Epidermal melanocyte (primary cell): ENCODE results near the gene SPARCL1.
A peak's percentile ranks its signal among the peaks of the same experiment; 100 is the strongest.

Source experiments
- DNase-seq: peaks from one replicate; pipeline ENCODE4 v3.0.0; 2011; ENCODE audit warnings: low spot score; ENCODE audit not compliant: insufficient read length

The SPARCL1 gene

GRCh38 chr4:87541521-87541920 lies 12.3 kb upstream of the SPARCL1 start:
- DNase-seq, result no peak

DNA sequence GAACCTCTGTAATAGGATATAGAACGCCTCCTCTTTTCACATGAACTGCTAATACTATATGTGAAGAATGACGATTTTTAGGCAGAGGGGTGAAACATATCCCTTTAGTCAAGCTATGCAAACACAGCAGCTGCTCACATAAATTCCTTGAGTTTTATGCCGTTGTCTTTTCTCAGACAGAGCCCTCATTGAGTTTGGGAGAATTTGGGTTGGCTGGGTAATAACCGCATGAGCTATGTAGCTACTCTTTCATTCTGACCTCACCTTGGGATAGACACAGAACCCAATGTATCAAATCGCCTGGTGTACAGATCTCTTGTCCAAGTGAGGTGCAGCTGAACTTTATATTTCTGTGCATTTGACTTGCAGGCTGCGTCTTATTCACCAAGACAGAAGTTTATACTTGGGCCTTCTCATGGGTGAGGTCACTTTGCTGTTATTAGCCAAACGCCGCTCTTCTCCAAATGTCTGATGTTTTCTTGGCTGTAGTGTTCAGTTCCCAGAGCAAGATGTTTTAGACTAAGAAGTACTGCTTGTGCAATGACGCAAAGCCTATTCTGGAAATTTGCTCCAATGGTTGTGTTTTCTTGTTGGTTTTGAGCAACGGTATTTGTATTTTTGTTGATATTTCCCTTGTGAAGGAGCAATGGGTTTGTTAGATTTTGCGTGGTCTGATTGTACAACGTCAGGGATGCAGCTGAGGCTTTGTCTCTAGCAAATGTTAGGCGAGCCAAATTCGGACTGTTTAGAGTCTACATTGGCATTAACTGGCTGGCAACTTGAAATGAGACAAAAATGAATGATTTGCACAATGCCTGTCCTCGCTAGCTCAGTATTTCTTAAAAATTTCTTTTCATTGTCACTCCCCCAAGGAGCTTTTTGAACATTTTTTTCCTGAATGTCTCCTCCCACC lies 11.2 kb upstream of the SPARCL1 start:
- no peak for DNase-seq

DNA sequence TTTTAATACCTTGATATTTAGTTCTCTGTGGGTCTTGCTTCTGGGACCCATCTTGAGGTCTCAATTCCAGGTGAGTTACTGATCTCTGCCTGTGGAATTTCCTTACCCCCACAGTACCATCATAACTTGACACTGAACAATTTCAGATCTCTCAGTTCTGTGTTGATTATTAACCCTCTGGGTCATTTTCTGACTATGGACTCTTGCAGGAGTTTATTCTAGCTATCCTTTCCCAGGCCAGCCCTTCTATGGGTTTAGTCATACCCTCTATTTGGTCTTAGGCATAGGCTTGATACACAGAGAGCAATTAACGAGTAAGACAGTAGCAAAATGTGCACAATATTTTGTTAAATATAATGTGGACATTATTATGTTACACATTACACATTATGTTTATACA lies 3.7 kb upstream of the SPARCL1 start:
- DNase-seq, result no peak

DNA sequence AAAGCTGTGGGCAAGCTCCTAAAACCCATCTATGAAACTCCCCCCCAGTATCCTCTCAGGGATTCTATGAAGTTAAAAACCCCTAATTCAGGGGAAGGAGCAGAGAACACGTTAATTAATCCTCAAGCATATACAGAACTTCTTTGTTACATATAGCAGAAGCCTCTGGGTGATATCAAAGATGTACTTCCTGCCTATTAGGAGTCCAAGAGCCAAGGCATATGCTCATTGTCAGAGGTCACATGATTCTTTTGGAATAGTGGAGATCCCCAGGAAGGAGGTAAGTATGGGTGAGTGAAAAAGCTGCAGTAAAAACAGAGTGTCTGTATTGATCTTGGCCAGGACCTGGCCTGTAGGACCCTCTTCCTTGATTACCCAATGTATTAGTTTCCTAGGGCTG lies 2.9 kb upstream of the SPARCL1 start:
- DNase-seq, result no peak

GRCh38 chr4:87531621-87532020 lies 2.4 kb upstream of the SPARCL1 start:
- DNase-seq, result no peak

GRCh38 chr4:87530868-87531267 lies 1.7 kb upstream of the SPARCL1 start:
- DNase-seq, result no peak

DNA sequence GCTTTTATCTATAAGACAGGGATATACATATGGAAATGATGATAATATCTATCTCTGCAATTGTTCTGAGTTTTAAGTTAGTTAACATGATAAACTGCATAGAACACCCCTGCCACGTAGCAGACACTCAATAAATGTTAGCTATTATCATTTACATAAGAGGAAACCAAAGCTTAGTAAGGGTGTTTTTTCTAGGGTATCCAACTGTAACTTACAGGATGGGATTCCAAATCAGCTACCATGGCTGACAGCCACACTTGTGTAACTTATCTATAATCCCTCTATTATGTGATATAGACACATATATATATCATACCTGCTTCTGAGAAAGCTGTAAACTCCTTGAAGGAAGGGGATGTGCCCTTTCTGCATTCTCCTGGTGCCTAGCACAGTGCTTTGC lies 1.1 kb upstream of the SPARCL1 start:
- DNase-seq, result no peak

DNA sequence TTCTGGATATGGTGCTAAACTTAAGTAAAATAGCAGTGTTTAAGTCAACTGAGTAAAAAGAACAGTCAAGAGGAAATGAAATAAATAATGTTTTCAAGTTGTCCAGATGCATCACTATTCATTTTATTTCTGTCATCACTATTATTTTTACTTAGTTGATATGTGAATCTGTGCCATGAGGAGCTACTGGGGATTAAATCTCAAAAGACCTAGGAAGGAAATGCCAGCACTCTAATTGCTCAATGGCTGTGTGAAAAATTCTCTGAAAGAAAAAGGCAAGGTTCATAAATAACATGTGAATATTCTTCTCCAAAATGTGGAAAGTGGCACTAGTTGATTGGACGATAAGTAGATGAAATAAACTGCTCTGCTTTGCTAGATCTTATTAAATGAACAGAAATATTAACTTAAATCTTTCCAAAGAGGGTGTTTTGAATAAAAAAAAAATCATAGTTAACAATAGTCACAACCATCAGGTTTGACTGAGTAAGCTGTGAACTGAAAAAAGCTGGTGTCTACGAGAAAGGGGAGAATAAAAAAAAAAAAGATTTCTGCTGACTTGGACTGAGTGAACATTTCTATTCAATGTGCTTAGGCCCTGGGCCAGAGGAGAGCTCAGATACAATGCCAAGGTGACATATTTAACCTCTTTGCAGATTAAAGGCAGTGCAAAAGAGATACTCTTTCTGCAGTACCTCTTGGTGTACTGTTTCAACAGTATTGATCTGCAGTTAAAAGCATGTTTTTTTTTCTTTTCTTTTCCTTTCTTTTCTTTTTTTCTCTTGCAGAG lies 1.6 kb downstream of the SPARCL1 start:
- no peak for DNase-seq

- no peak for DNase-seq
Measured at GRCh38 chr4:87525636-87526295, 3.4 kb downstream of the SPARCL1 start.

DNA sequence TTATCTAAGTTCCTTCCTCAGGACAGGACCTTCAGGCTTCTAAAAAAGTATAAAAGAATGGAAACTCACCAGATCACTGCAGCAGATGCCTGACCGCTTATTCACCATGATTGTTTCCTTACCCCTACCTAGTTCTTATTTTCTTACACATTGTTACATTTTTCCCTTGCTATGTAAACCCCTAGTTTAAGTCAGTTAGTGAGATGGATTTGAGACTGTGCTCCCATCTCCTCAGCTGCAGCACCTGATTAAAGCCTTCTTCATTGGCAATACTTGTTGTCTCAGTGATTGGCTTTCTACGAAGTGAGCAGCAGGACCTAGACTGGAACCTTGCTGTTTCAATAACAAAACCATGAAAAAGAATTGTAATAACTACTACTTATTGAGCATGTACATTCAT lies 4.7 kb downstream of the SPARCL1 start:
- DNase-seq, result no peak

GRCh38 chr4:87523307-87523706 lies 5.9 kb downstream of the SPARCL1 start:
- DNase-seq, result no peak

- DNase-seq, result no peak
Measured at GRCh38 chr4:87521757-87522374, 7.3 kb downstream of the SPARCL1 start.

DNA sequence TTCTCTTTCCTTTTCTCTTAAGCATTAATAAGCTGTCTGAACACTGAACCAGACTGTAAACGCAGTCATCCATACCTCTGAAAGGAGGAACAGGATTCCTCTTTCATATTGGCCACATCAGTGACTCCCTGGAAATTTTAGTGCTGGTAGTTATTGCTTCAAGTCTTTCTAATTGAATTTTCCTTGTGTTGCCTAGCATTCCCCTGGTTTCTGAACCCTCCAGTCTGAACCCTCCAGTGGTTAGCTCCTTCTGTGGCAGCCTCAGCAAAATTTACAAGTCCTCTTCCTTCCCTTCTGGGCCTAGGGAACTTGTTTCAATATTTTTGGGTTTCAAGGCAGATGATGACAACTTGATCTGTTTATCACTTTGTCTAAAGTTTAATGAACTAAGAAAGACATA lies 7.9 kb downstream of the SPARCL1 start:
- DNase-seq, result no peak

DNA sequence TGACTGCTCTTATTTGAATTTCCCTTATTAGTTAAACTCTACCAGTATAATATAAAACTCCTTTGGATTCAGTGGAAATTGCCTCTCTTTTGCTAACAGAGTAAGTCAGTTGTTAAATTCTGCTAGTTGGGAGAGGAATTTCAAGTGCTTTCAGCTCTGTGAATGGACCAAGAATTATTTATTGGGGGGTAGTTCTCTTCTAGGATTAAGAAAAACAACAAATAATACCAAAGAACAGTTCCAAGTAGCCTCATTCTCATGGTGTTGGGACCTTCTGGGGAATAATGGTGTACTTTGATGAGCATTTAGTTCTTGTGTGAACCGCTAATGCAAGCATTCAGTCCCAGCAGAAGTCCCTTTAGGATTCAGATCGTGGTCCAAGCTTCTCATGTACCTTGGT lies 11.6 kb downstream of the SPARCL1 start:
- no peak for DNase-seq

- DNase-seq, result no peak
Measured at GRCh38 chr4:87516683-87517082, 12.5 kb downstream of the SPARCL1 start.

- DNase-seq, result no peak
Measured at GRCh38 chr4:87512400-87512799, 16.8 kb downstream of the SPARCL1 start.

DNA sequence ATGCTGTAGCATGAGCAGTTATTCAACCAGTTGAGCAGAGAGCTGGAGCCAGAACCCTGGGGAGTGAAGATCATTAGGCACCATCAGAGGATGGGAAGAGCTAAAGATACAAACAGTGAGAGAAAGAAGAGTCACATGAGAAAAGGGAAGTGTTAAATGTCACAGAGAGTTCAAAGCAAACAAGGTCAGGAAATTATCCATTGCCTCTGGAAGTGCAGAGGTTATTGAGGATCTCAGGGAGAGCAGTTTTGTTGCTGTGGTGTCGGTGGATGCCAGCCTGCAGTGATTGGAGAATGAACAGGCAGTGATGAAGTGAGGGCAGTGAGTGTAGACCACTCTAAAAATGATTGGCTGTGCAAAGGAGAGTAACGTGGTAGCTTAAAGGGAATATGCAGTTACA lies 17.7 kb downstream of the SPARCL1 start:
- no peak for DNase-seq

GRCh38 chr4:87510747-87511146 lies 18.4 kb downstream of the SPARCL1 start:
- DNase-seq, result no peak

- peak; percentile 51 for DNase-seq
Measured at GRCh38 chr4:87506974-87507701, 22.0 kb downstream of the SPARCL1 start.

- DNase-seq, result no peak
Measured at GRCh38 chr4:87505862-87506261, 23.3 kb downstream of the SPARCL1 start.
